Fibroblast of skin of abdomen (primary cell): ENCODE data around the gene KDM6A.
"Not testable (repeated sequence)": the region's sequence is repeated elsewhere in the genome, so short reads cannot be mapped to it uniquely, and the experiment has no call there.

Experiments
- DNase-seq: peaks from one replicate; pipeline ENCODE4 v3.0.0-alpha.2; 2013

Gene KDM6A

GRCh38 chrX:44967221-44967620 lies 94.2 kb downstream of the KDM6A start:
- no peak for DNase-seq

GRCh38 chrX:44970709-44971108 lies 97.7 kb downstream of the KDM6A start:
- no peak for DNase-seq

GRCh38 chrX:44971674-44972073 lies 98.7 kb downstream of the KDM6A start:
- no peak for DNase-seq

GRCh38 chrX:44972132-44972531 lies 99.1 kb downstream of the KDM6A start:
- no peak for DNase-seq

- DNase-seq: no peak
Observed at GRCh38 chrX:44973420-44973932, 100.5 kb downstream of the KDM6A start.

DNA sequence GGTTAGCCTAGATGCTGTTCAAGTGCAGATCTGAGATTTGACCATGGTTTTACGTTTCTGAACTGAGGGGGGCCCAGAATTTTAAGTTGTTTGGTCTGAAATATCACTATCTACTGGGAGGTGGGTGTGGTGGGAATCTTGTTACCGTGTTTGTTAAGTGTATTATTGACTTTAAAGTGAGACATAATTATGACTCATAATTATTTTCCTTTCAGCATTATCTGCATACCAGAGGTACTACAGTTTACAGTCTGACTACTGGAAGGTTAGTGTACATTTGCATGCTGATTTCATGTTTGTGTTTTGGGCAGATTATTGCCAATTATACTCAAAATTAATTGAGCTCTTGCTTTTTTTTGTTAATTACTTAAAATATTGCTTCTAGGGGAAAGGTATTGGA lies 101.5 kb downstream of the KDM6A start:
- no peak for DNase-seq

GRCh38 chrX:44975666-44976263 lies 102.8 kb downstream of the KDM6A start:
- no peak for DNase-seq

- DNase-seq: no peak
Observed at GRCh38 chrX:44978976-44979375, 106.0 kb downstream of the KDM6A start.

DNA sequence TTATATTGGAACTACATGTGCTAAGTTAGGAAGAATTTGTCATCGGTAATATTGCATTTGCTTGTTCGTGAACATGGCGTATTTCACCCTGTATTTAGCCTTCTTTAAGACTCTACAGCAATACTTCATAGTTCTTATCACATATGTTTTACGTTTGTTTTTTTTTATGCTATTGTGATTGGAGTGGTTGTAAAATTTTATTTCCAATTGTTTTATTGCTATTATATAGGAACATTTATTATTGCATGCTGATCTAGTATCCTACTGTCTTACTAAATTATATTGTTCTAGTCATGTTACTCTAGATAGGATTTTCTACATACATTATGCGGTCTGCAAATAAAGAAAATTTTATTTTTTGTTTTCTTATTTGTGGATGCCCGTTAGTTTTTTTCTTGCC lies 107.4 kb downstream of the KDM6A start:
- DNase-seq: no peak

DNA sequence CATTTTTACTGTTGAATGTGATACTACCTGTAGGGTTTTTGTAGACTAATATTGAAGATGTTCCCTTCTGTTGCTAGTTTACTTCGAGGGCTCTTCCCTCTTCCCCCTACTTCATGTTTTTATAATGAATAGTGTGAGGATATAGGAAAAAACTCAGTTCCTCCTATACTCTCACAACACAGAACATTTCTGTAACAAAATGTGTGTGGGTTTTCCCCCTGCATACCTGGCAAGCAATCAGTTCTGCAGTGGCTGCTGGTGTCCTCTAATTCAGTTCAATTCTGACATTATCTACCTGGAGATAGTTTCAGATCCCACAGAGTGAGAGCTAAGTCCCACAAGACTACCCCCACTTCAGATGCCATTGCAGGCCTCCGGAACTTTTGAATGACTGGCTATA lies 107.9 kb downstream of the KDM6A start:
- no peak for DNase-seq

- no peak for DNase-seq
Observed at GRCh38 chrX:44989995-44990770, 117.2 kb downstream of the KDM6A start.

- no peak for DNase-seq
Observed at GRCh38 chrX:44992775-44993174, 119.8 kb downstream of the KDM6A start.

- no peak for DNase-seq
Observed at GRCh38 chrX:44996277-44996676, 123.3 kb downstream of the KDM6A start.

DNA sequence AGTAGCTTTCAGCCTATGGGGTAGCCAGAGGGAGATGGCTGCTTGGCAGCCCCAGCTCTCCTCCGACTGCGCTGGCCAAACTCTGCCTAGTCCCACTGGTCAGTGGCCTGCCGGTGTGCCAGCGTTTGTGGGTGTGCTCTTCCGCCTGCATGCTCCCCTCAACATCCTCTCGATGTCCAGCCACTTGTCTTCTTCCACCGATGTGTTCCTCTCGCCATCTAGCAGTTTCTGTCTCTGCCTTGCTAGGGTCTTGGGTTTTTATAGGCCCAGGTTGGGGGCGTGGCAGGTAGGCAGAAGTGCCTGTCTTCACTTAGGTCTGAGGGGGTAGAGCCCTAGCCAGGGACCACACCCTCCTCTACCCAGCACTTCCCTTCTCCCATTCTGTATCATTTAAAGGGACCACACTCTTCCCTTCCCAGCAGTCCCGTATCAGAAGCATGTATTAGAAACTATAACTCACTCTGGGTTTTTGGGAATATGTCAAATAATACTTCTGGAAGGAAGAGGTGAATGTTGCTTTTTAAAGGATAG lies 124.4 kb downstream of the KDM6A start:
- DNase-seq: no peak

DNA sequence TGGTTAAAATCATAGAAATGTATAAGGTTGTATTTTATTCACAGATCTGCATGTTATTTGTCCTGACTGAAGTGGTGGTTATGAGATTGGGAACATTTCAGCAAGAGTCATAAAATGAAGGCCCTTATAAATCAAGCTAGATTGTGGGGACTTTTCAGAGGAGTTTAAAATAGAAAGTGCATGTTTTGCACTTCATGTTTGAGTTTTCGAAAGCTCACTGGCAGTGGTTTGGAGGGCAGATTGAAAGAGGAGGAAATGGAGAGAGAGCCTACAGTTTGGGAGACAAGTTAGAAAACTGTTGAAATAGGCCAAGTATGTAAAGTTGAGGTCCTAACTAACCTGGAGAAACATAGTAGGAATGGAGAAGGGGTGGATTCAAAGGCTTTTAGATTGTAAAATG lies 124.9 kb downstream of the KDM6A start:
- no peak for DNase-seq

DNA sequence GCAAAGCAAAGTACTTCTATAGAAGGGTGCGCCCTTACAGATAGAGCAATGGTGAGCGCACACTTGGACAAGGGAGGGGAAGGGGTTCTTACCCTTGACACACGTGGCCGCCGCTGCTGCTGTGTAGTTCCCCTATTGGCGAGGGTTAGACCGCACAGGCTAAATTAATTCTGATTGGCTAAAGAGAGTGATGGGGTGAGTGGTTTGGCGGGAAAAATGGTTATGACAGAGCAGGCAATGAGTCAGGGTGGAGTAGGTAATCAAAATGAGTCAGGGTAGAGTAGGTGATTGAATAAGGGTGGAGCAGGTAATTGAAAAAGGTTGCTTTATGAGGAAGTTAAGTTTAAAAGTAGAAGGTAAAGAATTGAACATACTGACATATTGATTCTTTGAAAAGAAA lies 126.2 kb downstream of the KDM6A start:
- DNase-seq: not testable (repeated sequence)

DNA sequence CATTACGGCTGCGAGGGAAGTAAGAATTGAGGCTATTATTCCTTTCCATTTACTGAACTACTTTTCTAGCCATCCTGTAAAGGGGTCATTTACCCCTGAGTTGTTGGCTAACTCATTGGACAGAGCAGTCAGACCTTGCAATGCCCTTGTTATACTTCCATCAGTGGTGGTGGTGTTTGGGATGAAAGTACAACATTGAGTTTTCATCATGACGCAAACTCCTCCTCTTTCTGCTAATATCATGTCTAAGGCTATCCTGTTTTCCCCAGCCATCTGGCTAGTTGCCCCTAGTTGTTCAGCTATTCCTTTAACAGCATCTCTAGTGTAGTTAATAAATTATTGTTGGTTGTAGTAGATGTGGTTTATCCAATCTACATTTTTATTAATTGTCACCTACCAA lies 126.9 kb downstream of the KDM6A start:
- not testable (repeated sequence) for DNase-seq

DNA sequence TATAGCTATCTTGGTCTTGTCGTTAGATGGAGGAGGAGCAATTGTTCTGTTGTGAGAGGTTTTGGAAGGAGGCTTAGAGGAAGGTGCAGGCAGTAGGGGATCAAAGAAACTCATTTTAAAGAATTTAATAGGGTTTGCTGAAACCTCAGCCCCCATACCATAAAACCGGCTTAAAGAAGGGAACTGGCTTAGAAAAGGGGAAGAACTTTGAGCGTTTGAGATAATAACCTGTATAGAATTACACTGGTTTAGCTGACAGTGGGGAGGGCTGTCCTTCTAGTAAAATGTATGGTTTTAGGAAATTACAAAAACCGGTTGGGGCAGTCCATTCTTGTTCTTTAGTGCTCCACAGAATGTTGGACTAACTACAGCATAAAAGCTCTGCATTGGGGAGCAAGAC lies 128.1 kb downstream of the KDM6A start:
- DNase-seq: no peak

- no peak for DNase-seq
Observed at GRCh38 chrX:45003085-45003484, 130.1 kb downstream of the KDM6A start.

DNA sequence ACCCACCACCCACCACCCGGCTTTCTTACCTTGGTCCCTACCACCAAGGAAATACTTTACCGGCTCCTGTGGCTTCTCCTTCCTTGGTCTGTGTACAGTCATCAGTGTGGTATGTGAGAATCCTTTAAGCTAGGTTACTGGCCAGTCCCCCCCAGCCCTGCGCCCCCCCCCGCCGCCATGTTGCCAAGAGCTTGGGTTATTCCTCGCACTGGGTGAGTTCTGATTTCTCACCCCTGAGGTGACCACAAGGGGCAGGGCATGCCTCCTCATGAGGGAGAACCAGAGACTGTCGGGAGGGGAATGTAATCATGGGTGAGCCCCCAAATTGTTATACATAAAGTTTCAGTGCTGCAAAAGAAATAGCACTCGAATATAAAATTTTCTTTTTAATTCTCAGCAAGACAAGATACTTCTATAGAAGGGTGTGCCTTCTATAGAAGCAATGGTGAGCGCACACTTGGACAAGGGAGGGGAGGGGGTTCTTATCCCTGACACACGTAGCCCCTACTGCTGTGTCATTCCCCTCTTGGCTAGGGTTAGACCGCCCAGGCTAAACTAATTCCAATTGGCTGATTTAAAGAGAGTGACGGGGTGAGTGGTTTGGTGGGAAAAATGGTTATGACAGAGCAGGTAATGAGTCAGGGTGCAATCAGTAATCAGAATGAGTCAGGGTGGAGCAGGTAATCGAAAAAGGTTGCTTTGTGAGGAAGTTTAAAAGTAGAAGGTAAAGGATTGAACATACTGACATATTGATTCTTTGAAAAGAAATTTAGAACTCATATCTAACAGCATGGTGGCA lies 133.2 kb downstream of the KDM6A start:
- peak; percentile 4 for DNase-seq

DNA sequence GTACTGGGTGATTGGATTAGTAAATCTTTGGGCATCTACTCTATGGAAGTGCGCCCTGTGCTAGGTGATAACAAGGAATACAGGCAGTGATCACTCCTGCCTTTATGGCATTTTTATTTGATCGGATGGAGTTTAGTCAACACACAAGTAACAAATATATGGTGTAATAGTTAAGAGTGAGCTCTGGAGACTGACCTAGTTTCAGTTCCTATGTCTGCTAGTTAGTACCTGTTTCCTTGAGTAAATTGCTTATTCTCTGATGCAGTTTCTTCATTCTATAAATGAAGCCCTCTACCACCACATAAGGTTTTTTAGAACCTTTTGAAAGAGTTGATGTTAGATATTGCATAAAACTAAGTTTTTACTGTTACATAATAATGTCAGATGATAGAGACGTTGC lies 134.6 kb downstream of the KDM6A start:
- DNase-seq: no peak

GRCh38 chrX:45009371-45010000 lies 136.5 kb downstream of the KDM6A start:
- DNase-seq: peak; percentile 26

DNA sequence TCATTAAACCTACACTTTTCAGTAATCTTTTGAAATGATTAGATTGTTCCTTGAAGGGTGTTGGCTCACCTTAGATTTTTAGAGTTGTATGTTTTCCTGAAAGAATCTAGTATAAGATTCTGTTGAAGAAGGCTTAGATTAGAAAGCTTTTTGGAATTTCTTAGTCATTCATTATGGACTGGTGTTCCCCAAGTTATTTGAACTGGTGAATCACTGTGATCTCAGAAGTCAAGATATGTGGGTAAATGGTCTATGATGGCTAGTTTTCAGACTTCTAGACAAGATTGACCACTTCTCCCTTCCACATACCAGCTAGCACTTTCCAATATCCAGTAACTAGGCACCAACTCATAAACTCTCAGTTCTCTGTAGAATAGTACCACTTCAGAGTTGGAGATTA lies 138.1 kb downstream of the KDM6A start:
- DNase-seq: peak; percentile 57
